HFFc6 (cell line): ENCODE data around the gene TMEM183A. TPM values are rescaled to one million over a fixed set of nuclear protein-coding genes. Genes with fewer than 3 reads are reported as not detected.
A peak's percentile ranks its signal among the peaks of the same experiment; 100 is the strongest.

Experiments used
- DNase-seq: peaks from one replicate; pipeline ENCODE4 v3.0.0-alpha.2; 2018
- H3K27ac Mint-ChIP-seq: 2 replicates; pipeline ENCODE4 v1.8.0; 2020; ENCODE audit warnings: mild to moderate bottlenecking, mixed read lengths
- H3K27me3 Mint-ChIP-seq: 2 replicates; pipeline ENCODE4 v1.8.0; 2021; ENCODE audit warnings: mild to moderate bottlenecking, moderate library complexity, mixed read lengths; ENCODE audit not compliant: insufficient read depth
- H3K36me3 Mint-ChIP-seq: 2 replicates; pipeline ENCODE4 v1.8.0; 2021; ENCODE audit warnings: low read depth, mixed read lengths
- H3K4me1 Mint-ChIP-seq: 2 replicates; pipeline ENCODE4 v1.8.0; 2020; ENCODE audit warnings: low read depth, mixed read lengths
- H3K4me3 Mint-ChIP-seq: 2 replicates; pipeline ENCODE4 v1.8.0; 2020; ENCODE audit warnings: mild to moderate bottlenecking, moderate library complexity, mixed read lengths
- H3K9me3 Mint-ChIP-seq: 2 replicates; pipeline ENCODE4 v1.8.0; 2020; ENCODE audit warnings: mild to moderate bottlenecking, mixed read lengths
- CTCF ChIP-seq: fragments of 200-600 bp; sonication (generic); IDR thresholded peaks from 2 replicates; pipeline ENCODE4 v1.5.0; 2021; ENCODE audit warnings: antibody characterized with exemption, mild to moderate bottlenecking
- total RNA-seq, 6 experiments: library from RNA; stranded (reverse); fragmentation: NEBNext Ultra II Directional; extraction: Animal tissue kit (Norgen Biotek cat#: 25700); gene quantifications; 2 replicates in 1 of 6; 3 replicates in 5 of 6; pipeline ENCODE4 v1.2.3, GENCODE V29; 2021

The TMEM183A gene
- total RNA-seq, 6 experiments from 2014 or later, result 38.6 to 50.6 (median 45.1) TPM

GRCh38 chr1:203028784-203029553 lies 21.8 kb downstream of the TMEM183A start:
- DNase-seq, result no peak
- peaks cover 8% of the 10 kb centered on the region for H3K4me1 Mint-ChIP-seq
- no peaks in the 10 kb centered on the region for H3K9me3 Mint-ChIP-seq
- H3K4me3 Mint-ChIP-seq, result no peak overlapping the region
- peaks cover 16% of the 10 kb centered on the region for H3K27me3 Mint-ChIP-seq
- peaks cover 18% of the 10 kb centered on the region for H3K36me3 Mint-ChIP-seq
- H3K27ac Mint-ChIP-seq, result no peak overlapping the region
- TF ChIP-seq CTCF, result no peak

- no peaks in the 10 kb centered on the region for H3K9me3 Mint-ChIP-seq
- no peak overlapping the region for H3K27ac Mint-ChIP-seq
- no peak overlapping the region for H3K4me3 Mint-ChIP-seq
- TF ChIP-seq CTCF, result peak; percentile 82
- no peak for DNase-seq
- peaks cover 4% of the 10 kb centered on the region for H3K4me1 Mint-ChIP-seq
- H3K36me3 Mint-ChIP-seq, result no peaks in the 10 kb centered on the region
- H3K27me3 Mint-ChIP-seq, result peaks cover 18% of the 10 kb centered on the region
Measured at GRCh38 chr1:203031467-203031866, 24.3 kb downstream of the TMEM183A start.

- H3K9me3 Mint-ChIP-seq, result no peaks in the 10 kb centered on the region
- H3K27me3 Mint-ChIP-seq, result peaks cover 15% of the 10 kb centered on the region
- no peak overlapping the region for H3K27ac Mint-ChIP-seq
- H3K4me1 Mint-ChIP-seq, result peaks cover 22% of the 10 kb centered on the region
- TF ChIP-seq CTCF, result no peak
- DNase-seq, result no peak
- no peak overlapping the region for H3K4me3 Mint-ChIP-seq
- H3K36me3 Mint-ChIP-seq, result no peaks in the 10 kb centered on the region
Measured at GRCh38 chr1:203033287-203033686, 26.1 kb downstream of the TMEM183A start.

GRCh38 chr1:203033917-203034316 lies 26.7 kb downstream of the TMEM183A start:
- DNase-seq, result no peak
- no peak for TF ChIP-seq CTCF
- no peak overlapping the region for H3K27ac Mint-ChIP-seq
- H3K27me3 Mint-ChIP-seq, result peaks cover 15% of the 10 kb centered on the region
- H3K36me3 Mint-ChIP-seq, result no peaks in the 10 kb centered on the region
- H3K4me1 Mint-ChIP-seq, result peaks cover 28% of the 10 kb centered on the region
- no peak overlapping the region for H3K4me3 Mint-ChIP-seq
- H3K9me3 Mint-ChIP-seq, result no peaks in the 10 kb centered on the region

- DNase-seq, result no peak
- Mint-ChIP-seq H3K36me3 (no peaks in the 10 kb centered on the region), H3K27me3 (peaks cover 15% of the 10 kb centered on the region), H3K27ac (no peak overlapping the region), H3K4me1 (peaks cover 35% of the 10 kb centered on the region), H3K9me3 (no peaks in the 10 kb centered on the region), H3K4me3 (no peak overlapping the region)
- TF ChIP-seq CTCF, result no peak
Measured at GRCh38 chr1:203034422-203035110, 27.4 kb downstream of the TMEM183A start.
